Thoracic aorta (tissue), 2 donors: Measurements from ENCODE around the gene PPP2R5D. TPM values are rescaled to one million over a fixed set of nuclear protein-coding genes. Genes with fewer than 3 reads are reported as not detected.

Experiments
- ATAC-seq: fragments of 150-250 bp; one replicate; pipeline ENCODE4 v1.8.0; 2017; ENCODE audit warnings: low read depth; ENCODE audit not compliant: insufficient number of reproducible peaks, low FRiP score
- DNase-seq: peaks from one replicate; pipeline ENCODE4 v3.0.0-alpha.2; 2020; ENCODE audit warnings: low spot score
- H3K27ac ChIP-seq, 2 donors: fragments of 200-600 bp; sonication (generic); 1 replicate in 1 of 2; 2 replicates in 1 of 2; pipeline ENCODE4 v1.5.1; 2016; ENCODE audit warnings: mild to moderate bottlenecking in 2 of 2, moderate library complexity in 2 of 2
- H3K27me3 ChIP-seq: fragments of 200-600 bp; sonication (generic); replicated peaks from 2 replicates; pipeline ENCODE4 v1.6.0; 2016; ENCODE audit warnings: mild to moderate bottlenecking; ENCODE audit not compliant: insufficient read depth
- H3K36me3 ChIP-seq: fragments of 200-600 bp; sonication (generic); one replicate; pipeline ENCODE4 v1.5.1; 2016
- H3K4me1 ChIP-seq, 2 donors: fragments of 200-600 bp; sonication (generic); 1 replicate in 1 of 2; 2 replicates in 1 of 2; pipeline versions ENCODE4 v1.5.1 to v1.6.0; 2016; ENCODE audit warnings: low read depth in 2 of 2, mild to moderate bottlenecking in 1 of 2; ENCODE audit not compliant: control insufficient read depth in 1 of 2
- H3K4me3 ChIP-seq: fragments of 200-600 bp; sonication (generic); 2 replicates; pipeline ENCODE4 v1.5.1; 2016; ENCODE audit warnings: mild to moderate bottlenecking
- H3K9me3 ChIP-seq: fragments of 200-600 bp; sonication (generic); 2 replicates; pipeline ENCODE4 v1.5.1; 2016
- total RNA-seq, 2 donors: library from RNA; depleted of rRNA; stranded (reverse); fragments of >200 nt; gene quantifications; one replicate each; pipeline versions ENCODE4 v1.1.0 to v1.2.3, GENCODE V29; 2016
- TF ChIP-seq, protein P1 (sequence below): fragments of 200-600 bp; sonication (generic); IDR thresholded peaks from one replicate; pipeline ENCODE4 v1.5.1; 2019; ENCODE audit warnings: antibody characterized with exemption

PPP2R5D gene
- total RNA-seq, 2 donors from 2014 or later = 20.1 to 37.1 TPM

GRCh38 chr6:43045371-43045930, 61.1 kb downstream of the PPP2R5D start:
- H3K4me3 ChIP-seq = no peak overlapping the region
- TF ChIP-seq, protein P1, sequence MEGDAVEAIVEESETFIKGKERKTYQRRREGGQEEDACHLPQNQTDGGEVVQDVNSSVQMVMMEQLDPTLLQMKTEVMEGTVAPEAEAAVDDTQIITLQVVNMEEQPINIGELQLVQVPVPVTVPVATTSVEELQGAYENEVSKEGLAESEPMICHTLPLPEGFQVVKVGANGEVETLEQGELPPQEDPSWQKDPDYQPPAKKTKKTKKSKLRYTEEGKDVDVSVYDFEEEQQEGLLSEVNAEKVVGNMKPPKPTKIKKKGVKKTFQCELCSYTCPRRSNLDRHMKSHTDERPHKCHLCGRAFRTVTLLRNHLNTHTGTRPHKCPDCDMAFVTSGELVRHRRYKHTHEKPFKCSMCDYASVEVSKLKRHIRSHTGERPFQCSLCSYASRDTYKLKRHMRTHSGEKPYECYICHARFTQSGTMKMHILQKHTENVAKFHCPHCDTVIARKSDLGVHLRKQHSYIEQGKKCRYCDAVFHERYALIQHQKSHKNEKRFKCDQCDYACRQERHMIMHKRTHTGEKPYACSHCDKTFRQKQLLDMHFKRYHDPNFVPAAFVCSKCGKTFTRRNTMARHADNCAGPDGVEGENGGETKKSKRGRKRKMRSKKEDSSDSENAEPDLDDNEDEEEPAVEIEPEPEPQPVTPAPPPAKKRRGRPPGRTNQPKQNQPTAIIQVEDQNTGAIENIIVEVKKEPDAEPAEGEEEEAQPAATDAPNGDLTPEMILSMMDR = no peak

GRCh38 chr6:43047998-43048397, 63.6 kb downstream of the PPP2R5D start:
- DNase-seq (no peak), ATAC-seq (no peak)
- Histone ChIP-seq H3K4me3 (no peak overlapping the region), H3K9me3 (no peaks in the 10 kb centered on the region), H3K27ac (no peak overlapping the region), H3K36me3 (peaks cover 20% of the 10 kb centered on the region), H3K27me3 (no peaks in the 10 kb centered on the region), H3K4me1 (peaks cover 0 to 15% of the 10 kb centered on the region in 2 donors)
- TF ChIP-seq, protein P1 = no peak

More at GRCh38 chr6:43045371-43045930, 61.1 kb downstream of the PPP2R5D start:
- Histone ChIP-seq H3K27ac (no peak overlapping the region), H3K27me3 (no peaks in the 10 kb centered on the region), H3K36me3 (peaks cover 26% of the 10 kb centered on the region), H3K9me3 (no peaks in the 10 kb centered on the region), H3K4me1 (no peaks in the 10 kb centered on the region)
- ATAC-seq = no peak
- DNase-seq = no peak

DNA sequence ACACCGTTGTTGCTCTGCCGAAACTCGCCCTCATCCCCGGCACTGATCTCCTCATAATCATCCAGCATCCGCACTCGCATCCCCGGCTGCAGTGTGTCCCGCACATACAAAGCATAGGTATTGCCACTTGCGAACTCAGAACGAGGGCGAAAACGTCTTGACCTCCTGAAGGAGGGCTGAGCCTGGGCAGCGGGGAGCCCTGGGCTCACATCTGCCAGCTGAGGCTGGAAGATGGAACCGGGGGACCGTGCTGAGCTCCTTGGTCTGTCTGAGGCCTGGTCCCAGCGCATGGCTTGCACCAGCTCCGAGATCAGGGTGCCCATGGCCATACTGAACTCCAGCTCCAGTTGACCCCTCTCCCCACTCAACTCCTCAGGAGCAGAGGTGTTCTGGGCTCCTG, 66.6 kb downstream of the PPP2R5D start:
- peaks cover 13% of the 10 kb centered on the region for H3K36me3 ChIP-seq
- H3K9me3 ChIP-seq = no peaks in the 10 kb centered on the region
- no peak overlapping the region for H3K27ac ChIP-seq
- TF ChIP-seq, protein P1 = no peak
- no peak overlapping the region for H3K4me3 ChIP-seq
- H3K4me1 ChIP-seq = peaks cover 5 to 27% of the 10 kb centered on the region in 2 donors
- DNase-seq (no peak), ATAC-seq (no peak)
- no peaks in the 10 kb centered on the region for H3K27me3 ChIP-seq

- no peaks in the 10 kb centered on the region for H3K9me3 ChIP-seq
- ATAC-seq (no peak), DNase-seq (no peak)
- H3K27me3 ChIP-seq = no peaks in the 10 kb centered on the region
- TF ChIP-seq, protein P1 = no peak
- H3K27ac ChIP-seq = peak overlapping the region; percentile 81 to 89
- H3K4me1 ChIP-seq = peaks cover 5 to 27% of the 10 kb centered on the region in 2 donors
- no peak overlapping the region for H3K4me3 ChIP-seq
- peaks cover 9% of the 10 kb centered on the region for H3K36me3 ChIP-seq
Measured at GRCh38 chr6:43052225-43052841, 68.0 kb downstream of the PPP2R5D start.

- Histone ChIP-seq H3K27ac (peak overlapping the region; percentile 81 to 89), H3K27me3 (no peaks in the 10 kb centered on the region), H3K4me3 (peak overlapping the region; percentile 77), H3K4me1 (peaks cover 5 to 28% of the 10 kb centered on the region in 2 donors), H3K9me3 (no peaks in the 10 kb centered on the region), H3K36me3 (peaks cover 9% of the 10 kb centered on the region)
- TF ChIP-seq, protein P1 = no peak
- DNase-seq = no peak
- ATAC-seq = no peak
Measured at GRCh38 chr6:43052842-43053544, 68.6 kb downstream of the PPP2R5D start.
